DND-41 (cell line): ENCODE data around the gene PHF1.

ENCODE experiments used
- ATAC-seq: fragments of 200-7000 bp; cut with Tn5 transposase; 3 replicates; pipeline ENCODE4 v1.9.1; 2021; ENCODE audit warnings: low read depth; ENCODE audit not compliant: insufficient read depth
- DNase-seq: peaks from one replicate; pipeline ENCODE4 v3.0.0-alpha.2; 2020
- H2AFZ ChIP-seq: 2 replicates; pipeline ENCODE4 v1.6.0; 2012; ENCODE audit warnings: low read depth, low read length
- H3K27ac ChIP-seq: 2 replicates; pipeline ENCODE4 v1.5.1; 2012; ENCODE audit warnings: low read length, inconsistent platforms
- H3K27me3 ChIP-seq: fragments of 200-600 bp; sonication (generic); 2 replicates; pipeline ENCODE4 v1.6.0; 2012; ENCODE audit warnings: low read length, mild to moderate bottlenecking, inconsistent platforms; ENCODE audit not compliant: insufficient read depth, poor library complexity
- H3K36me3 ChIP-seq: 2 replicates; pipeline ENCODE4 v1.5.1; 2012; ENCODE audit warnings: low read length, inconsistent platforms; ENCODE audit not compliant: insufficient read depth
- H3K4me1 ChIP-seq: 2 replicates; pipeline ENCODE4 v1.5.1; 2012; ENCODE audit warnings: mild to moderate bottlenecking, low read length; ENCODE audit not compliant: insufficient read depth
- H3K4me2 ChIP-seq: 2 replicates; pipeline ENCODE4 v1.6.0; 2012; ENCODE audit warnings: mild to moderate bottlenecking, moderate library complexity, low read length, inconsistent platforms; ENCODE audit not compliant: insufficient read depth
- H3K4me3 ChIP-seq, 2 experiments: fragments of 200-600 bp in 1 of 2; shearing (Covaris generic) in 1 of 2; 2 replicates each; pipeline ENCODE4 v1.5.1; 2012 to 2016; ENCODE audit warnings: inconsistent platforms in 2 of 2, low read length in 2 of 2, mild to moderate bottlenecking in 2 of 2, low read depth in 1 of 2, moderate library complexity in 1 of 2
- H3K79me2 ChIP-seq: 2 replicates; pipeline ENCODE4 v1.6.0; 2012; ENCODE audit warnings: low read length, inconsistent platforms; ENCODE audit not compliant: insufficient read depth
- H3K9ac ChIP-seq: 2 replicates; pipeline ENCODE4 v1.6.0; 2012; ENCODE audit warnings: low read depth, mild to moderate bottlenecking, inconsistent platforms, low read length, moderate library complexity
- H3K9me3 ChIP-seq: 2 replicates; pipeline ENCODE4 v1.5.1; 2012; ENCODE audit warnings: low read length, moderate library complexity, mild to moderate bottlenecking, inconsistent platforms; ENCODE audit not compliant: insufficient read depth, severe bottlenecking
- H4K20me1 ChIP-seq: 2 replicates; pipeline ENCODE4 v1.6.0; 2012; ENCODE audit warnings: low read length; ENCODE audit not compliant: insufficient read depth
- EZH2 ChIP-seq: IDR thresholded peaks from 3 replicates; pipeline ENCODE4 v1.6.1; 2012; ENCODE audit warnings: borderline replicate concordance, low read depth, mild to moderate bottlenecking, moderate library complexity, low read length, inconsistent platforms; ENCODE audit not compliant: severe bottlenecking
- TF ChIP-seq, protein P1 (sequence below): IDR thresholded peaks from 2 replicates; pipeline ENCODE4 v1.5.1; 2012; ENCODE audit warnings: borderline replicate concordance, low read length, moderate library complexity, mild to moderate bottlenecking; ENCODE audit not compliant: poor library complexity, severe bottlenecking; ENCODE audit errors: extremely low read depth

The PHF1 gene

DNA sequence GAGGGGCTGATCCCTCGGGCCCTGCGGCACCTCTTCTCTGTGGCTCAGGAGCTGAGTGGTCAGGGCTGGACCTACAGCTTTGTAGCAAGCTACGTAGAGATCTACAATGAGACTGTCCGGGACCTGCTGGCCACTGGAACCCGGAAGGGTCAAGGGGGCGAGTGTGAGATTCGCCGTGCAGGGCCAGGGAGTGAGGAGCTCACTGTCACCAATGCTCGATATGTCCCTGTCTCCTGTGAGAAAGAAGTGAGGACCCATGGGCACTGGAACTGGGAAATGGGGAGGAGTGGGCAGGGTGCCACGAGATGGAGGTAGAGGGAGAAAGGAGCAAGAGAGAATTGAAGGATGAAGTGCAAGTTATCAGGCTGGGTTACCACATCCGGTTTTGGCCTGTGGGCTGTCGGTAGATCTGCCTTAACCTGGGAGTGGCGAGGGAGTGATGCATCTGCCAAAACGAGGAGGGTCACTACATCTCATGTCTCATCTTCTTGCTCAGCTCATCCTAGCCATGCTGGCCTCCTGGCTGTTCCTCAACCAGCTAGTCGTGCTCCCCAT, 5.4 kb upstream of the PHF1 start:
- Histone ChIP-seq H3K79me2 (peaks cover 34% of the 10 kb centered on the region), H3K4me2 (no peak overlapping the region), H3K36me3 (peaks cover 76% of the 10 kb centered on the region), H2AFZ (no peak overlapping the region), H3K9me3 (no peaks in the 10 kb centered on the region), H3K9ac (no peak overlapping the region), H3K4me1 (peaks cover 10% of the 10 kb centered on the region), H3K27ac (no peak overlapping the region), H3K27me3 (no peaks in the 10 kb centered on the region), H4K20me1 (0 out of 2 replicates have a peak, but pooled peaks cover 7% of the 10 kb centered on the region), H3K4me3 (no peak overlapping the region)
- no peak for DNase-seq
- ATAC-seq = no peak
- TF ChIP-seq, protein P1, sequence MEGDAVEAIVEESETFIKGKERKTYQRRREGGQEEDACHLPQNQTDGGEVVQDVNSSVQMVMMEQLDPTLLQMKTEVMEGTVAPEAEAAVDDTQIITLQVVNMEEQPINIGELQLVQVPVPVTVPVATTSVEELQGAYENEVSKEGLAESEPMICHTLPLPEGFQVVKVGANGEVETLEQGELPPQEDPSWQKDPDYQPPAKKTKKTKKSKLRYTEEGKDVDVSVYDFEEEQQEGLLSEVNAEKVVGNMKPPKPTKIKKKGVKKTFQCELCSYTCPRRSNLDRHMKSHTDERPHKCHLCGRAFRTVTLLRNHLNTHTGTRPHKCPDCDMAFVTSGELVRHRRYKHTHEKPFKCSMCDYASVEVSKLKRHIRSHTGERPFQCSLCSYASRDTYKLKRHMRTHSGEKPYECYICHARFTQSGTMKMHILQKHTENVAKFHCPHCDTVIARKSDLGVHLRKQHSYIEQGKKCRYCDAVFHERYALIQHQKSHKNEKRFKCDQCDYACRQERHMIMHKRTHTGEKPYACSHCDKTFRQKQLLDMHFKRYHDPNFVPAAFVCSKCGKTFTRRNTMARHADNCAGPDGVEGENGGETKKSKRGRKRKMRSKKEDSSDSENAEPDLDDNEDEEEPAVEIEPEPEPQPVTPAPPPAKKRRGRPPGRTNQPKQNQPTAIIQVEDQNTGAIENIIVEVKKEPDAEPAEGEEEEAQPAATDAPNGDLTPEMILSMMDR = no peak
- TF ChIP-seq EZH2 = no peak

DNA sequence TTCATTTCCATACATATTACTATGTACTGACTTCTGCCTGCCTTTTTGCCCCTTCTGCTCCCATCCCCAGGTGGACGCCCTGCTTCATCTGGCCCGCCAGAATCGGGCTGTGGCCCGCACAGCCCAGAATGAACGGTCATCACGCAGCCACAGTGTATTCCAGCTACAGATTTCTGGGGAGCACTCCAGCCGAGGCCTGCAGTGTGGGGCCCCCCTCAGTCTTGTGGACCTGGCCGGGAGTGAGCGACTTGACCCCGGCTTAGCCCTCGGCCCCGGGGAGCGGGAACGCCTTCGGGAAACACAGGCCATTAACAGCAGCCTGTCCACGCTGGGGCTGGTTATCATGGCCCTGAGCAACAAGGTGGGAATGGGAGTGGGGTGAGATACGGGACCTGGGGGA, 4.7 kb upstream of the PHF1 start:
- H3K27ac ChIP-seq = no peak overlapping the region
- no peak overlapping the region for H3K4me3 ChIP-seq
- H3K27me3 ChIP-seq = no peaks in the 10 kb centered on the region
- H3K4me1 ChIP-seq = peaks cover 10% of the 10 kb centered on the region
- no peak for TF ChIP-seq EZH2
- TF ChIP-seq, protein P1 = no peak
- H2AFZ ChIP-seq = no peak overlapping the region
- H4K20me1 ChIP-seq = 0 out of 2 replicates have a peak, but pooled peaks cover 7% of the 10 kb centered on the region
- H3K9ac ChIP-seq = no peak overlapping the region
- peaks cover 33% of the 10 kb centered on the region for H3K79me2 ChIP-seq
- H3K9me3 ChIP-seq = no peaks in the 10 kb centered on the region
- no peak for ATAC-seq
- DNase-seq = no peak
- H3K36me3 ChIP-seq = peaks cover 70% of the 10 kb centered on the region
- no peak overlapping the region for H3K4me2 ChIP-seq

DNA sequence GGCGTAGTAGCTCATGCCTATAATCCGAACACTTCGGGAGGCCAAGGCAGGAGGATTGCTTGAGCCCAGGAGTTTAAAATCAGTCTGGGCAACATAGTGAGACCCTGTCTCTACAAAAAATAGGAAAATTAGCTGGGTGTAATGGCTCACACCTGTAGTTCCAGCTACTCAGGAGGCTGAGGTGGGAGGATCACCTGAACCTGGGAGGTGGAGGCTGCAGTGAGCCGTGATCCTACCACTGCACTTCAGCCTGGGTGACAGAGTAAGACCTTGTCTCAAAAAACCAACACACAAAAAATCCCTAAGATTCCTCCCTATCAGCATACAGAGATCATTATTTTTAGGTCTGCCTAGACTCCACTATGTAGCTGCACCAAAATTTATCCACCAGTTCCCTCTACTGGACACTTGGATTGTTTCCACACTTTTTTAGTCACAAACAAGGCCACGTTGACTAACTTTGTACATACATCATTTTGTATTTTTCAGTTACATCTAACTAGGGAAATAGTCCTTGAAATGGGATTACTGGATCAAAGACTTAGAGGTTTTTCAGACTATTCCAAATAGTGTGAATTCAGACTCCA, 3.6 kb upstream of the PHF1 start:
- no peak for ATAC-seq
- Histone ChIP-seq H3K27me3 (no peaks in the 10 kb centered on the region), H3K79me2 (peaks cover 36% of the 10 kb centered on the region), H3K9ac (no peak overlapping the region), H2AFZ (no peak overlapping the region), H3K4me2 (no peak overlapping the region), H3K4me1 (peaks cover 20% of the 10 kb centered on the region), H3K36me3 (peaks cover 63% of the 10 kb centered on the region), H3K9me3 (no peaks in the 10 kb centered on the region), H4K20me1 (0 out of 2 replicates have a peak, but pooled peaks cover 7% of the 10 kb centered on the region), H3K4me3 (no peak overlapping the region), H3K27ac (no peak overlapping the region)
- no peak for TF ChIP-seq EZH2
- TF ChIP-seq, protein P1 = peak; percentile 37
- DNase-seq = no peak
